ENCODE results near the gene WARS2.

Gene WARS2

GRCh38 chr1:119081700-119082099 lies 58.8 kb downstream of the WARS2 start:
- peak; percentile 4 for DNase-seq (ENCODE audit: low read depth)

GRCh38 chr1:119081267-119081666 lies 59.2 kb downstream of the WARS2 start:
- DNase-seq (ENCODE audit: low read depth): no peak

GRCh38 chr1:119080586-119080985 lies 59.9 kb downstream of the WARS2 start:
- DNase-seq (ENCODE audit: low read depth): peak; percentile 82

GRCh38 chr1:119079881-119080280 lies 60.6 kb downstream of the WARS2 start:
- DNase-seq (ENCODE audit: low read depth): no peak

- peak; percentile 85 for DNase-seq (ENCODE audit: low read depth)
Observed at GRCh38 chr1:119075614-119076013, 64.8 kb downstream of the WARS2 start.

GRCh38 chr1:119071321-119071720 lies 69.1 kb downstream of the WARS2 start:
- DNase-seq (ENCODE audit: low read depth): no peak

GRCh38 chr1:119069682-119070081 lies 70.8 kb downstream of the WARS2 start:
- no peak for DNase-seq (ENCODE audit: low read depth)

GRCh38 chr1:119068427-119068826 lies 72.0 kb downstream of the WARS2 start:
- DNase-seq (ENCODE audit: low read depth): no peak

- DNase-seq (ENCODE audit: low read depth): no peak
Observed at GRCh38 chr1:119061700-119062099, 78.8 kb downstream of the WARS2 start.

GRCh38 chr1:119055568-119055967 lies 84.9 kb downstream of the WARS2 start:
- DNase-seq (ENCODE audit: low read depth): no peak

- DNase-seq (ENCODE audit: low read depth): no peak
Observed at GRCh38 chr1:119053917-119054316, 86.5 kb downstream of the WARS2 start.

- no peak for DNase-seq (ENCODE audit: low read depth)
Observed at GRCh38 chr1:119052267-119052666, 88.2 kb downstream of the WARS2 start.

GRCh38 chr1:119048624-119049404 lies 91.6 kb downstream of the WARS2 start:
- no peak for DNase-seq (ENCODE audit: low read depth)

GRCh38 chr1:119046785-119047438 lies 93.5 kb downstream of the WARS2 start:
- DNase-seq (ENCODE audit: low read depth): peak; percentile 44

GRCh38 chr1:119046429-119046784 lies 94.0 kb downstream of the WARS2 start:
- DNase-seq (ENCODE audit: low read depth): no peak

GRCh38 chr1:119045096-119045746 lies 95.2 kb downstream of the WARS2 start:
- no peak for DNase-seq (ENCODE audit: low read depth)

- peak; percentile 55 for DNase-seq (ENCODE audit: low read depth)
Observed at GRCh38 chr1:119040906-119041305, 99.5 kb downstream of the WARS2 start.

GRCh38 chr1:119040489-119040888 lies 100.0 kb downstream of the WARS2 start:
- DNase-seq (ENCODE audit: low read depth): no peak

- DNase-seq (ENCODE audit: low read depth): no peak
Observed at GRCh38 chr1:119038363-119038762, 102.1 kb downstream of the WARS2 start.

- DNase-seq (ENCODE audit: low read depth): no peak
Observed at GRCh38 chr1:119034359-119034758, 106.1 kb downstream of the WARS2 start.

GRCh38 chr1:119032986-119033385 lies 107.5 kb downstream of the WARS2 start:
- DNase-seq (ENCODE audit: low read depth): no peak

- no peak for DNase-seq (ENCODE audit: low read depth)
Observed at GRCh38 chr1:119027759-119028158, 112.7 kb downstream of the WARS2 start.

GRCh38 chr1:119026956-119027355 lies 113.5 kb downstream of the WARS2 start:
- DNase-seq (ENCODE audit: low read depth): no peak
